ENCODE measurements around the gene FARS2. TPM values are rescaled to one million over a fixed set of nuclear protein-coding genes. Genes with fewer than 3 reads are reported as not detected.

The FARS2 gene
- total and polyA plus RNA-seq, 2 donors (not counting 3 experiments of a cell fraction or from before 2014, with no cell fraction given), result 20.2 to 20.5 TPM

GRCh38 chr6:5403076-5403475, 141.8 kb downstream of the FARS2 start:
- BruUV-seq (replicated peaks), result no TSS peak
- Histone ChIP-seq H3K27me3 (ENCODE audit: control insufficient read depth in 2 of 2, insufficient read depth in 2 of 2, low read length in 2 of 2) (no peaks in the 10 kb centered on the region), H4K20me1 (replicated peaks; ENCODE audit: control insufficient read depth, extremely low read depth, insufficient read depth, low read length) (no peaks in the 10 kb centered on the region), H3K4me2 (ENCODE audit: insufficient read depth, low read length) (no peak overlapping the region), H3K9me3 (replicated peaks; ENCODE audit: control insufficient read depth, insufficient read depth, low read length) (no peaks in the 10 kb centered on the region), H3K27ac (ENCODE audit: insufficient read depth, low read depth, low read length) (no peak overlapping the region), H3K9me1 (replicated peaks; ENCODE audit: control insufficient read depth, extremely low read depth, insufficient read depth, low read length) (no peaks in the 10 kb centered on the region), H3K9ac (replicated peaks; ENCODE audit: extremely low read depth, insufficient read depth, low read length) (no peak overlapping the region), H3K4me3 (replicated peaks in 1 of 3; ENCODE audit: insufficient read depth in 1 of 3, low read depth in 1 of 3, low read length in 3 of 3) (no peak overlapping the region), H2AFZ (ENCODE audit: low read depth, low read length) (no peak overlapping the region), H3K36me3 (ENCODE audit: control insufficient read depth in 2 of 2, extremely low read depth in 1 of 2, insufficient read depth in 2 of 2, low read length in 2 of 2) (no peaks in the 10 kb centered on the region), H3K4me1 (ENCODE audit: control insufficient read depth, extremely low read depth, insufficient read depth, low read length) (peaks cover 2% of the 10 kb centered on the region), H3K79me2 (ENCODE audit: control insufficient read depth, insufficient read depth, low read length) (no peaks in the 10 kb centered on the region)
- ChIA-PET POLR2A (no interaction called here), CTCF (interaction anchor here (1.0 to 3.5 kb wide), 18 partner anchors 8 to 1144 kb away, joined by 3 to 91 read pairs (median 6); partner anchors contain the start of gene RPP40)
- TF ChIP-seq, protein P1, sequence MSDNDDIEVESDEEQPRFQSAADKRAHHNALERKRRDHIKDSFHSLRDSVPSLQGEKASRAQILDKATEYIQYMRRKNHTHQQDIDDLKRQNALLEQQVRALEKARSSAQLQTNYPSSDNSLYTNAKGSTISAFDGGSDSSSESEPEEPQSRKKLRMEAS (IDR thresholded peaks at IDR 0.05; ENCODE audit: insufficient read depth, insufficient read length), result no peak
- no peak for TF ChIP-seq FOS (IDR thresholded peaks at IDR 0.05; ENCODE audit: borderline replicate concordance, insufficient read depth, low read length)
- no peak for TF ChIP-seq MYC (IDR thresholded peaks at IDR 0.05; ENCODE audit: low read depth, low read length)
- TF ChIP-seq, protein P2, sequence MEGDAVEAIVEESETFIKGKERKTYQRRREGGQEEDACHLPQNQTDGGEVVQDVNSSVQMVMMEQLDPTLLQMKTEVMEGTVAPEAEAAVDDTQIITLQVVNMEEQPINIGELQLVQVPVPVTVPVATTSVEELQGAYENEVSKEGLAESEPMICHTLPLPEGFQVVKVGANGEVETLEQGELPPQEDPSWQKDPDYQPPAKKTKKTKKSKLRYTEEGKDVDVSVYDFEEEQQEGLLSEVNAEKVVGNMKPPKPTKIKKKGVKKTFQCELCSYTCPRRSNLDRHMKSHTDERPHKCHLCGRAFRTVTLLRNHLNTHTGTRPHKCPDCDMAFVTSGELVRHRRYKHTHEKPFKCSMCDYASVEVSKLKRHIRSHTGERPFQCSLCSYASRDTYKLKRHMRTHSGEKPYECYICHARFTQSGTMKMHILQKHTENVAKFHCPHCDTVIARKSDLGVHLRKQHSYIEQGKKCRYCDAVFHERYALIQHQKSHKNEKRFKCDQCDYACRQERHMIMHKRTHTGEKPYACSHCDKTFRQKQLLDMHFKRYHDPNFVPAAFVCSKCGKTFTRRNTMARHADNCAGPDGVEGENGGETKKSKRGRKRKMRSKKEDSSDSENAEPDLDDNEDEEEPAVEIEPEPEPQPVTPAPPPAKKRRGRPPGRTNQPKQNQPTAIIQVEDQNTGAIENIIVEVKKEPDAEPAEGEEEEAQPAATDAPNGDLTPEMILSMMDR (IDR thresholded peaks at IDR 0.05; ENCODE audit: extremely low read depth in 1 of 2, insufficient read depth in 1 of 2, low read depth in 1 of 2, low read length in 2 of 2), result no peak
- no peak for TF ChIP-seq EZH2 (IDR thresholded peaks at IDR 0.05; ENCODE audit: borderline replicate concordance, low read depth, low read length, severe bottlenecking)
- no peak for TF ChIP-seq POLR2AphosphoS5 (IDR thresholded peaks at IDR 0.05; ENCODE audit: insufficient read depth, low read depth, low read length)
- intact Hi-C loops (cut with micrococcal nuclease), result loop anchor here (5.0 kb wide), 1 partner anchor 141 kb away; the partner anchor contains the start of genes FARS2 and LYRM4
- dilution Hi-C loops (cut with MboI; ENCODE audit: extremely low pct_ligation_motif_present, low sequenced_read_pairs), result no loop called here
- DNase-seq (ENCODE audit: low read depth, low spot score), result peak; percentile 45
- FAIRE-seq, result no peak
